Heart left ventricle (tissue), 16 donors: Measurements from ENCODE around the gene DCST1. TPM values are rescaled to one million over a fixed set of nuclear protein-coding genes. Genes with fewer than 3 reads are reported as not detected.

Experiments used
- ATAC-seq, 4 donors: fragments of 200-7000 bp; cut with Tn5 transposase; one replicate each; pipeline ENCODE4 v1.9.1; 2020 to 2022; ENCODE audit warnings: moderate library complexity in 4 of 4, mild to moderate bottlenecking in 3 of 4, moderate number of reproducible peaks in 1 of 4
- DNase-seq, 5 donors: peaks; one replicate each; pipeline ENCODE4 v3.0.0-alpha.2; 2020
- H3K27ac ChIP-seq, 12 donors: fragments of 200-600 bp; sonication (generic) in 4 of 12; one replicate each; pipeline versions ENCODE4 v1.5.0 to v1.8.0; 2016 to 2022; ENCODE audit warnings: mild to moderate bottlenecking in 2 of 12
- H3K27me3 ChIP-seq, 9 donors: fragments of 200-600 bp; sonication (generic) in 2 of 9; one replicate each; pipeline versions ENCODE4 v1.5.1 to v1.8.0; 2016 to 2022; ENCODE audit warnings: mild to moderate bottlenecking in 3 of 9
- H3K36me3 ChIP-seq, 9 donors: fragments of 200-600 bp; sonication (generic) in 2 of 9; one replicate each; pipeline versions ENCODE4 v1.5.0 to v1.8.0; 2018 to 2022; ENCODE audit warnings: mild to moderate bottlenecking in 2 of 9
- H3K4me1 ChIP-seq, 12 donors: fragments of 200-600 bp; sonication (generic) in 4 of 12; one replicate each; pipeline versions ENCODE4 v1.5.0 to v1.8.0; 2016 to 2022; ENCODE audit warnings: mild to moderate bottlenecking in 3 of 12
- H3K4me3 ChIP-seq, 12 donors: fragments of 200-600 bp; sonication (generic) in 4 of 12; one replicate each; pipeline versions ENCODE4 v1.5.0 to v1.8.0; 2017 to 2022; ENCODE audit warnings: mild to moderate bottlenecking in 9 of 12, moderate library complexity in 4 of 12
- H3K9me3 ChIP-seq, 12 donors: fragments of 200-600 bp; sonication (generic) in 4 of 12; one replicate each; pipeline versions ENCODE4 v1.5.0 to v1.8.0; 2016 to 2022; ENCODE audit warnings: mild to moderate bottlenecking in 1 of 12
- CTCF ChIP-seq, 12 donors: fragments of 200-600 bp; sonication (generic) in 4 of 12; IDR thresholded peaks; one replicate each; pipeline versions ENCODE4 v1.5.0 to v1.8.0; 2018 to 2022; ENCODE audit warnings: antibody characterized with exemption in 12 of 12, mild to moderate bottlenecking in 5 of 12
- POLR2A ChIP-seq, 2 donors: fragments of 450-650 bp; IDR thresholded peaks; one replicate each; pipeline ENCODE4 v1.6.1; 2017; ENCODE audit warnings: antibody characterized with exemption in 2 of 2, mild to moderate bottlenecking in 2 of 2, moderate library complexity in 2 of 2
- WGBS, 4 donors: extraction: QIAGEN DNeasy Blood & Tissue Kit in 2 of 4; methylation state at CpG; one replicate each; pipeline versions ENCODE4 v1.1.5 to v1.1.7; 2013 to 2018; 5-methylcytosine and 5-hydroxymethylcytosine counted together
- intact Hi-C, 10 donors: fragments of 100-400 bp; cut with DNase I; formaldehyde crosslinking; loops; one replicate each; pipeline versions ENCODE4 v1.11.1 to v1.14.2; 2022
- polyA plus RNA-seq, 2 donors: library from polyadenylated mRNA; stranded (reverse); fragments of 200-250 nt; gene quantifications; one replicate each; pipeline ENCODE4 v1.2.3, GENCODE V29; 2013
- total RNA-seq, 9 donors: library from RNA; depleted of rRNA in 2 of 9; stranded (reverse); fragments of >200 nt in 2 of 9; fragmentation: NEBNext Ultra II Directional in 3 of 9; extraction: Animal tissue kit (Norgen Biotek cat#: 25700) in 3 of 9; gene quantifications; one replicate each; pipeline versions ENCODE4 v1.1.0 to v1.2.4, GENCODE V29; 2016 to 2023
- donor health status: ischemic (EF 13 %, LVEDD 7.1; RV severe dilation, severe dysfunction).
- donor health status: healthy with polysubstance abuse.
- donor health status: DM: no; HTN: yes; CAD: no.
- donor health status: DM: no; HTN: no; CAD: no.
- donor health status: ischemic (EF 25% LVEDD 6.9; RV normal size, moderate dysfunction).
- donor health status: ischemic (EF 25% LVEDD 5.7; RV mildly dilated, moderate dysfunction).
- donor health status: healthy.
- donor health status: DM: yes; HTN: yes; CAD: no.
- donor health status: ischemic (EF 35%, LVEDD 5.7; RV mildly dilated, moderate dysfunction).
- donor health status: nonischemic (EF 11% LVEDD 7.7; RV severe dilation, severe dysfunction).
- donor health status: DM: yes; HTN: yes; CAD: no.
- donor health status: PGD.
- donor health status: ischemic (EF 29% LVEDD 5.4; RV normal size, mild dysfunction).
- donor health status: nonischemic (EF 23%, LVEDD 6.1; RV moderate dilation, normal function).

DCST1 gene
- total and polyA plus RNA-seq, 11 donors = not detected

GRCh38 chr1:155062702-155063411 lies 29.2 kb downstream of the DCST1 start:
- TF ChIP-seq POLR2A (IDR thresholded peaks at IDR 0.05) (no peak), CTCF (IDR thresholded peaks at IDR 0.05) (peak; percentile 34 to 71 (median 62))
- 14 to 29% (median 17%) methylated on average over 26 to 46 of the region's 46 CpGs for whole genome bisulfite sequencing, 4 donors
- intact Hi-C loops = loop anchor here in 7 of 10 donors (1.0 to 5.0 kb wide), 10 partner anchors 13 to 581 kb away; partner anchors contain the start of genes PYGO2 (in 3 of the 7) and PBXIP1 (in 2 of the 7)
- peaks cover 0 to 42% (median 25%) of the 10 kb centered on the region in 12 donors for H3K4me1 ChIP-seq
- DNase-seq (peak in 3 of 5 donors; percentile 35 to 59 (median 56)), ATAC-seq (peak in 3 of 4 donors; percentile 4 to 56 (median 35))
- peak overlapping the region; percentile 55 to 98 (median 82) for H3K4me3 ChIP-seq
- H3K36me3 ChIP-seq = peaks cover 0 to 45% (median 32%) of the 10 kb centered on the region in 9 donors
- H3K27me3 ChIP-seq = no peaks in the 10 kb centered on the region
- H3K27ac ChIP-seq = peak overlapping the region in 1 of 12 donors; percentile 77
- H3K9me3 ChIP-seq = no peaks in the 10 kb centered on the region

GRCh38 chr1:155063550-155064110 lies 30.0 kb downstream of the DCST1 start, which contains the start of gene EFNA4:
Gene EFNA4, plus strand, starts transcription at chr1:155063740. Its CDS starts 84 bp downstream, at chr1:155063824.
- Histone ChIP-seq H3K9me3 (no peaks in the 10 kb centered on the region), H3K27ac (peak within 1 kb of the TSS in 11 of 12 donors; percentile 56 to 84 (median 71)), H3K4me1 (peaks cover 0 to 42% (median 25%) of the 10 kb centered on the region in 12 donors), H3K36me3 (peaks cover 0 to 38% (median 25%) of the 10 kb centered on the region in 9 donors), H3K4me3 (peak within 1 kb of the TSS; percentile 55 to 98 (median 82)), H3K27me3 (no peaks in the 10 kb centered on the region)
- TF ChIP-seq CTCF (IDR thresholded peaks at IDR 0.05) (no peak), POLR2A (IDR thresholded peaks at IDR 0.05) (no peak)
- ATAC-seq = peak; percentile 80 to 91 (median 88)
- 0 to 1% (median 1%) methylated on average over 29 to 57 of the region's 57 CpGs for WGBS, 4 donors
- intact Hi-C loops = loop anchor here in 7 of 10 donors (1.0 to 5.0 kb wide), 10 partner anchors 13 to 581 kb away; partner anchors contain the start of genes PYGO2 (in 3 of the 7) and PBXIP1 (in 2 of the 7)
- DNase-seq = peak; percentile 85 to 89 (median 88)

- 16 to 24% (median 17%) methylated on average over 13 to 14 of the region's 14 CpGs for WGBS, 4 donors
- peaks cover 0 to 42% (median 25%) of the 10 kb centered on the region in 12 donors for H3K4me1 ChIP-seq
- H3K36me3 ChIP-seq = peaks cover 0 to 36% (median 18%) of the 10 kb centered on the region in 9 donors
- no peaks in the 10 kb centered on the region for H3K9me3 ChIP-seq
- H3K4me3 ChIP-seq = peak overlapping the region; percentile 55 to 98 (median 82)
- TF ChIP-seq CTCF (IDR thresholded peaks at IDR 0.05) (no peak), POLR2A (IDR thresholded peaks at IDR 0.05) (no peak)
- DNase-seq (no peak), ATAC-seq (peak in 2 of 4 donors; percentile 4 to 5)
- peak overlapping the region in 10 of 12 donors; percentile 56 to 84 (median 72) for H3K27ac ChIP-seq
- H3K27me3 ChIP-seq = no peaks in the 10 kb centered on the region
- intact Hi-C loops = loop anchor here in 6 of 10 donors (5.0 kb wide), 5 partner anchors 97 to 582 kb away; partner anchors contain the start of genes PYGO2 (in 3 of the 6) and PBXIP1 (in 2 of the 6)
These were observed 30.6 kb downstream of the DCST1 start for GRCh38 chr1:155064111-155064831.
